ENCODE data around the gene CCN2.

Gene CCN2

GRCh38 chr6:131950767-131951575 is at the start of gene CCN2:
Gene CCN2, minus strand, starts transcription at chr6:131951372. Its CDS starts 200 bp downstream, at chr6:131951172.
- Histone ChIP-seq H3K4me3 (ENCODE audit: low read depth in 1 of 2, low read length in 2 of 2) (peak within 1 kb of the TSS; percentile 80 to 83), H3K27me3 (ENCODE audit: low read depth, low read length) (no peaks in the 10 kb centered on the region), H3K9me3 (ENCODE audit: control insufficient read depth in 1 of 2, low read length in 2 of 2) (no peaks in the 10 kb centered on the region), H3K27ac (ENCODE audit: low read length) (peak within 1 kb of the TSS; percentile 96), H3K36me3 (ENCODE audit: control insufficient read depth in 1 of 2, insufficient read depth in 2 of 2, low read length in 2 of 2) (peaks cover 0 to 21% of the 10 kb centered on the region in 2 donors), H3K4me1 (ENCODE audit: control insufficient read depth in 1 of 2, insufficient read depth in 2 of 2, low read length in 2 of 2) (peaks cover 5 to 6% of the 10 kb centered on the region in 2 donors)

GRCh38 chr6:132000296-132000695 is 49.1 kb upstream of the CCN2 start:
- Histone ChIP-seq H3K9me3 (ENCODE audit: control insufficient read depth in 1 of 2, low read length in 2 of 2) (peaks cover 0 to 3% of the 10 kb centered on the region in 2 donors), H3K4me1 (ENCODE audit: control insufficient read depth in 1 of 2, insufficient read depth in 2 of 2, low read length in 2 of 2) (no peaks in the 10 kb centered on the region), H3K4me3 (ENCODE audit: low read depth in 1 of 2, low read length in 2 of 2) (no peak overlapping the region), H3K27me3 (ENCODE audit: low read depth, low read length) (no peaks in the 10 kb centered on the region), H3K36me3 (ENCODE audit: control insufficient read depth in 1 of 2, insufficient read depth in 2 of 2, low read length in 2 of 2) (no peaks in the 10 kb centered on the region), H3K27ac (ENCODE audit: low read length) (peak overlapping the region; percentile 14)

- H3K9me3 ChIP-seq (ENCODE audit: control insufficient read depth in 1 of 2, low read length in 2 of 2) = peaks cover 0 to 3% of the 10 kb centered on the region in 2 donors
- H3K4me1 ChIP-seq (ENCODE audit: control insufficient read depth in 1 of 2, insufficient read depth in 2 of 2, low read length in 2 of 2) = no peaks in the 10 kb centered on the region
- peak overlapping the region; percentile 14 for H3K27ac ChIP-seq (ENCODE audit: low read length)
- H3K36me3 ChIP-seq (ENCODE audit: control insufficient read depth in 1 of 2, insufficient read depth in 2 of 2, low read length in 2 of 2) = no peaks in the 10 kb centered on the region
- H3K27me3 ChIP-seq (ENCODE audit: low read depth, low read length) = no peaks in the 10 kb centered on the region
- no peak overlapping the region for H3K4me3 ChIP-seq (ENCODE audit: low read depth in 1 of 2, low read length in 2 of 2)
These were observed 48.5 kb upstream of the CCN2 start for GRCh38 chr6:131999545-132000146.

- Histone ChIP-seq H3K36me3 (ENCODE audit: control insufficient read depth in 1 of 2, insufficient read depth in 2 of 2, low read length in 2 of 2) (no peaks in the 10 kb centered on the region), H3K9me3 (ENCODE audit: control insufficient read depth in 1 of 2, low read length in 2 of 2) (peaks cover 0 to 2% of the 10 kb centered on the region in 2 donors), H3K4me3 (ENCODE audit: low read depth in 1 of 2, low read length in 2 of 2) (no peak overlapping the region), H3K4me1 (ENCODE audit: control insufficient read depth in 1 of 2, insufficient read depth in 2 of 2, low read length in 2 of 2) (no peaks in the 10 kb centered on the region), H3K27me3 (ENCODE audit: low read depth, low read length) (no peaks in the 10 kb centered on the region), H3K27ac (ENCODE audit: low read length) (peak overlapping the region; percentile 3)
These were observed 47.2 kb upstream of the CCN2 start for GRCh38 chr6:131998255-131998982.

- Histone ChIP-seq H3K27ac (ENCODE audit: low read length) (peak overlapping the region; percentile 3), H3K9me3 (ENCODE audit: control insufficient read depth in 1 of 2, low read length in 2 of 2) (no peaks in the 10 kb centered on the region), H3K4me3 (ENCODE audit: low read depth in 1 of 2, low read length in 2 of 2) (no peak overlapping the region), H3K36me3 (ENCODE audit: control insufficient read depth in 1 of 2, insufficient read depth in 2 of 2, low read length in 2 of 2) (no peaks in the 10 kb centered on the region), H3K4me1 (ENCODE audit: control insufficient read depth in 1 of 2, insufficient read depth in 2 of 2, low read length in 2 of 2) (no peaks in the 10 kb centered on the region), H3K27me3 (ENCODE audit: low read depth, low read length) (no peaks in the 10 kb centered on the region)
These were observed 46.4 kb upstream of the CCN2 start for GRCh38 chr6:131997429-131998153.

- H3K4me3 ChIP-seq (ENCODE audit: low read depth in 1 of 2, low read length in 2 of 2) = no peak overlapping the region
These were observed 44.7 kb upstream of the CCN2 start for GRCh38 chr6:131995917-131996316.

GRCh38 chr6:131992557-131992956 is 41.4 kb upstream of the CCN2 start:
- H3K4me3 ChIP-seq (ENCODE audit: low read depth in 1 of 2, low read length in 2 of 2) = no peak overlapping the region
- H3K4me1 ChIP-seq (ENCODE audit: control insufficient read depth in 1 of 2, insufficient read depth in 2 of 2, low read length in 2 of 2) = no peaks in the 10 kb centered on the region
- no peaks in the 10 kb centered on the region for H3K27me3 ChIP-seq (ENCODE audit: low read depth, low read length)
- H3K36me3 ChIP-seq (ENCODE audit: control insufficient read depth in 1 of 2, insufficient read depth in 2 of 2, low read length in 2 of 2) = no peaks in the 10 kb centered on the region
- no peaks in the 10 kb centered on the region for H3K9me3 ChIP-seq (ENCODE audit: control insufficient read depth in 1 of 2, low read length in 2 of 2)
- H3K27ac ChIP-seq (ENCODE audit: low read length) = no peak overlapping the region

More at GRCh38 chr6:131995917-131996316, 44.7 kb upstream of the CCN2 start:
- Histone ChIP-seq H3K4me1 (ENCODE audit: control insufficient read depth in 1 of 2, insufficient read depth in 2 of 2, low read length in 2 of 2) (no peaks in the 10 kb centered on the region), H3K27me3 (ENCODE audit: low read depth, low read length) (no peaks in the 10 kb centered on the region), H3K27ac (ENCODE audit: low read length) (no peak overlapping the region), H3K36me3 (ENCODE audit: control insufficient read depth in 1 of 2, insufficient read depth in 2 of 2, low read length in 2 of 2) (no peaks in the 10 kb centered on the region), H3K9me3 (ENCODE audit: control insufficient read depth in 1 of 2, low read length in 2 of 2) (no peaks in the 10 kb centered on the region)

- Histone ChIP-seq H3K27ac (ENCODE audit: low read length) (no peak overlapping the region), H3K4me1 (ENCODE audit: control insufficient read depth in 1 of 2, insufficient read depth in 2 of 2, low read length in 2 of 2) (no peaks in the 10 kb centered on the region), H3K9me3 (ENCODE audit: control insufficient read depth in 1 of 2, low read length in 2 of 2) (no peaks in the 10 kb centered on the region), H3K36me3 (ENCODE audit: control insufficient read depth in 1 of 2, insufficient read depth in 2 of 2, low read length in 2 of 2) (no peaks in the 10 kb centered on the region), H3K4me3 (ENCODE audit: low read depth in 1 of 2, low read length in 2 of 2) (no peak overlapping the region), H3K27me3 (ENCODE audit: low read depth, low read length) (no peaks in the 10 kb centered on the region)
These were observed 37.9 kb upstream of the CCN2 start for GRCh38 chr6:131989036-131989435.

- no peaks in the 10 kb centered on the region for H3K27me3 ChIP-seq (ENCODE audit: low read depth, low read length)
- no peak overlapping the region for H3K4me3 ChIP-seq (ENCODE audit: low read depth in 1 of 2, low read length in 2 of 2)
- H3K36me3 ChIP-seq (ENCODE audit: control insufficient read depth in 1 of 2, insufficient read depth in 2 of 2, low read length in 2 of 2) = no peaks in the 10 kb centered on the region
- peaks cover 7 to 10% of the 10 kb centered on the region in 2 donors for H3K4me1 ChIP-seq (ENCODE audit: control insufficient read depth in 1 of 2, insufficient read depth in 2 of 2, low read length in 2 of 2)
- H3K9me3 ChIP-seq (ENCODE audit: control insufficient read depth in 1 of 2, low read length in 2 of 2) = no peaks in the 10 kb centered on the region
- no peak overlapping the region for H3K27ac ChIP-seq (ENCODE audit: low read length)
These were observed 31.6 kb upstream of the CCN2 start for GRCh38 chr6:131982740-131983259.

GRCh38 chr6:131981624-131981978 is 30.4 kb upstream of the CCN2 start:
- peaks cover 7 to 13% of the 10 kb centered on the region in 2 donors for H3K4me1 ChIP-seq (ENCODE audit: control insufficient read depth in 1 of 2, insufficient read depth in 2 of 2, low read length in 2 of 2)
- H3K9me3 ChIP-seq (ENCODE audit: control insufficient read depth in 1 of 2, low read length in 2 of 2) = no peaks in the 10 kb centered on the region
- H3K4me3 ChIP-seq (ENCODE audit: low read depth in 1 of 2, low read length in 2 of 2) = no peak overlapping the region
- no peaks in the 10 kb centered on the region for H3K27me3 ChIP-seq (ENCODE audit: low read depth, low read length)
- H3K27ac ChIP-seq (ENCODE audit: low read length) = peak overlapping the region; percentile 10
- H3K36me3 ChIP-seq (ENCODE audit: control insufficient read depth in 1 of 2, insufficient read depth in 2 of 2, low read length in 2 of 2) = no peaks in the 10 kb centered on the region

Measured in muscle layer of duodenum (tissue), 2 donors.